ENCODE data around the gene ZMIZ2. TPM values are rescaled to one million over a fixed set of nuclear protein-coding genes. Genes with fewer than 3 reads are reported as not detected.
A peak's percentile ranks its signal among the peaks of the same experiment; 100 is the strongest.

Gene ZMIZ2
- total and polyA plus RNA-seq, 4 donors: 4.4 to 11.6 (median 7.7) TPM

DNA sequence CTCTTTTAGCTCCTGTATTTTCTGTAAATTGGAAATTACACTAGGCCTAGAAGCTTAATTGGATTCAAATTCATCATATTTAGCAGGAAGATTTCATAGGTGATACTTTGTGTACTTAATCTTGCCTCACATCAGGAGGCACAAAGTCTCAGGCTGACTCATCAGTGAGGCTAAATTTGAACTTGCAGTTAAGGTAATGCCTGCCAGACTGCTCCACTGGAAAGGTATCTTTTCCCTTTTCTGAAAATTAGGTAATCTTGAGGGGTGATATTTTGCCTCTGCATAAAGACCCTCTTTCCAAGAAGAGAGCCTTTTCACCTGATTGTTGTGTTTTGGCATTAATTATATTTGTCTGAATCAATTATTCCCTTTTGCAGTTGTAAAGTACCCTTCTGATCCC, 62.4 kb downstream of the ZMIZ2 start:
- H3K9ac ChIP-seq (ENCODE audit: low read depth in 1 of 2, low read length in 2 of 2): no peak overlapping the region
- H3K27me3 ChIP-seq (ENCODE audit: control insufficient read depth in 4 of 4, insufficient read depth in 4 of 4, low read length in 3 of 4): no peaks in the 10 kb centered on the region

More for the DNA sequence above, 62.4 kb downstream of the ZMIZ2 start:
- H3K27ac ChIP-seq (ENCODE audit: low read depth in 1 of 2, low read length in 2 of 2): peak overlapping the region in 1 of 2 donors; percentile 12
- no peaks in the 10 kb centered on the region for H3K9me3 ChIP-seq (ENCODE audit: control insufficient read depth in 4 of 4, low read length in 3 of 4)
- H3K36me3 ChIP-seq (ENCODE audit: control insufficient read depth in 4 of 4, insufficient read depth in 3 of 4, low read depth in 1 of 4, low read length in 3 of 4): no peaks in the 10 kb centered on the region
- no peak for DNase-seq (ENCODE audit: low spot score)
- H3K4me1 ChIP-seq (ENCODE audit: control insufficient read depth in 4 of 4, insufficient read depth in 4 of 4, low read length in 3 of 4): peaks cover 2 to 3% (median 2%) of the 10 kb centered on the region in 4 donors
- no peak overlapping the region for H3K4me3 ChIP-seq (ENCODE audit: low read depth in 1 of 3, low read length in 3 of 3)
- TF ChIP-seq FOXA1 (IDR thresholded peaks at IDR 0.05): peak; percentile 47
- peak; percentile 77 for TF ChIP-seq FOXA2 (IDR thresholded peaks at IDR 0.05)
- TF ChIP-seq NR2F2 (IDR thresholded peaks at IDR 0.05): no peak
- TF ChIP-seq ATF3 (IDR thresholded peaks at IDR 0.05): peak; percentile 95
- peak; percentile 32 for TF ChIP-seq HNF4G (IDR thresholded peaks at IDR 0.05)
- no peak for TF ChIP-seq YY1 (IDR thresholded peaks at IDR 0.05)
- TF ChIP-seq RAD21 (IDR thresholded peaks at IDR 0.05): no peak
- TF ChIP-seq, protein P1, sequence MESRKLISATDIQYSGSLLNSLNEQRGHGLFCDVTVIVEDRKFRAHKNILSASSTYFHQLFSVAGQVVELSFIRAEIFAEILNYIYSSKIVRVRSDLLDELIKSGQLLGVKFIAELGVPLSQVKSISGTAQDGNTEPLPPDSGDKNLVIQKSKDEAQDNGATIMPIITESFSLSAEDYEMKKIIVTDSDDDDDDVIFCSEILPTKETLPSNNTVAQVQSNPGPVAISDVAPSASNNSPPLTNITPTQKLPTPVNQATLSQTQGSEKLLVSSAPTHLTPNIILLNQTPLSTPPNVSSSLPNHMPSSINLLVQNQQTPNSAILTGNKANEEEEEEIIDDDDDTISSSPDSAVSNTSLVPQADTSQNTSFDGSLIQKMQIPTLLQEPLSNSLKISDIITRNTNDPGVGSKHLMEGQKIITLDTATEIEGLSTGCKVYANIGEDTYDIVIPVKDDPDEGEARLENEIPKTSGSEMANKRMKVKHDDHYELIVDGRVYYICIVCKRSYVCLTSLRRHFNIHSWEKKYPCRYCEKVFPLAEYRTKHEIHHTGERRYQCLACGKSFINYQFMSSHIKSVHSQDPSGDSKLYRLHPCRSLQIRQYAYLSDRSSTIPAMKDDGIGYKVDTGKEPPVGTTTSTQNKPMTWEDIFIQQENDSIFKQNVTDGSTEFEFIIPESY (IDR thresholded peaks at IDR 0.05): no peak
- TF ChIP-seq TAF1 (conservative IDR thresholded peaks at IDR 0.05): no peak
- TF ChIP-seq SP1 (IDR thresholded peaks at IDR 0.05): no peak
- no peak for TF ChIP-seq MAX (IDR thresholded peaks at IDR 0.05)
- TF ChIP-seq JUND (IDR thresholded peaks at IDR 0.05): peak; percentile 94 to 99
- no peak for TF ChIP-seq CTCF (IDR thresholded peaks at IDR 0.05; ENCODE audit: low read depth, low read length, missing input control)
- peak; percentile 30 to 77 for TF ChIP-seq RXRA (IDR thresholded peaks at IDR 0.05)
- no peak for TF ChIP-seq GABPA (IDR thresholded peaks at IDR 0.05 in 1 of 2, conservative IDR thresholded peaks at IDR 0.05 in 1 of 2)
- TF ChIP-seq, protein P2, sequence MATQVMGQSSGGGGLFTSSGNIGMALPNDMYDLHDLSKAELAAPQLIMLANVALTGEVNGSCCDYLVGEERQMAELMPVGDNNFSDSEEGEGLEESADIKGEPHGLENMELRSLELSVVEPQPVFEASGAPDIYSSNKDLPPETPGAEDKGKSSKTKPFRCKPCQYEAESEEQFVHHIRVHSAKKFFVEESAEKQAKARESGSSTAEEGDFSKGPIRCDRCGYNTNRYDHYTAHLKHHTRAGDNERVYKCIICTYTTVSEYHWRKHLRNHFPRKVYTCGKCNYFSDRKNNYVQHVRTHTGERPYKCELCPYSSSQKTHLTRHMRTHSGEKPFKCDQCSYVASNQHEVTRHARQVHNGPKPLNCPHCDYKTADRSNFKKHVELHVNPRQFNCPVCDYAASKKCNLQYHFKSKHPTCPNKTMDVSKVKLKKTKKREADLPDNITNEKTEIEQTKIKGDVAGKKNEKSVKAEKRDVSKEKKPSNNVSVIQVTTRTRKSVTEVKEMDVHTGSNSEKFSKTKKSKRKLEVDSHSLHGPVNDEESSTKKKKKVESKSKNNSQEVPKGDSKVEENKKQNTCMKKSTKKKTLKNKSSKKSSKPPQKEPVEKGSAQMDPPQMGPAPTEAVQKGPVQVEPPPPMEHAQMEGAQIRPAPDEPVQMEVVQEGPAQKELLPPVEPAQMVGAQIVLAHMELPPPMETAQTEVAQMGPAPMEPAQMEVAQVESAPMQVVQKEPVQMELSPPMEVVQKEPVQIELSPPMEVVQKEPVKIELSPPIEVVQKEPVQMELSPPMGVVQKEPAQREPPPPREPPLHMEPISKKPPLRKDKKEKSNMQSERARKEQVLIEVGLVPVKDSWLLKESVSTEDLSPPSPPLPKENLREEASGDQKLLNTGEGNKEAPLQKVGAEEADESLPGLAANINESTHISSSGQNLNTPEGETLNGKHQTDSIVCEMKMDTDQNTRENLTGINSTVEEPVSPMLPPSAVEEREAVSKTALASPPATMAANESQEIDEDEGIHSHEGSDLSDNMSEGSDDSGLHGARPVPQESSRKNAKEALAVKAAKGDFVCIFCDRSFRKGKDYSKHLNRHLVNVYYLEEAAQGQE (IDR thresholded peaks at IDR 0.05): no peak
- TF ChIP-seq HNF4A (conservative IDR thresholded peaks at IDR 0.05): peak; percentile 70 to 90
